Activated CD4-positive, alpha-beta T cell treated with anti-CD3 and anti-CD28 coated beads for 1 hour (primary cell): Measurements from ENCODE around the gene GOSR1.
"Not testable (repeated sequence)": the region's sequence is repeated elsewhere in the genome, so short reads cannot be mapped to it uniquely, and the experiment has no call there.

Experiments
- DNase-seq: peaks from one replicate; pipeline ENCODE4 v3.0.0-alpha.2; 2020

Gene GOSR1

DNA sequence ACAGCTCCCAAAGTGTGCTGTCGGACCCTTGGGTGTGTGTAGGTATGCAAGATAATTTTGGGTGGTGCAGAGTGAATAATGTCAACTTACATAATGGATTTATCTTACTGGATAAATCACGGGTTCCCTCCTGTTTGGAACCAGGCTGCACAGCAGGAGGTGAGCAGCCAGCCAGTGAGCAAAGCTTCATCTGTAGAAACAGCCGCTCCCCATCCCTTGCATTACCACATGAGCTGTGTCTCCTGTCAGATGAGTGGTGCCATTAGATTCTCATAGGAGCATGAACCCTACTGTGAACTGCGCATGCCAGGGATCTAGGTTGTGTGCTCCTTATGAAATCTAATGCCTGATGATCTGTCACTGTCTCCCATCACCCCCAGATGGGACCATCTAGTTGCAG is 72.0 kb downstream of the GOSR1 start:
- DNase-seq: not testable (repeated sequence)

DNA sequence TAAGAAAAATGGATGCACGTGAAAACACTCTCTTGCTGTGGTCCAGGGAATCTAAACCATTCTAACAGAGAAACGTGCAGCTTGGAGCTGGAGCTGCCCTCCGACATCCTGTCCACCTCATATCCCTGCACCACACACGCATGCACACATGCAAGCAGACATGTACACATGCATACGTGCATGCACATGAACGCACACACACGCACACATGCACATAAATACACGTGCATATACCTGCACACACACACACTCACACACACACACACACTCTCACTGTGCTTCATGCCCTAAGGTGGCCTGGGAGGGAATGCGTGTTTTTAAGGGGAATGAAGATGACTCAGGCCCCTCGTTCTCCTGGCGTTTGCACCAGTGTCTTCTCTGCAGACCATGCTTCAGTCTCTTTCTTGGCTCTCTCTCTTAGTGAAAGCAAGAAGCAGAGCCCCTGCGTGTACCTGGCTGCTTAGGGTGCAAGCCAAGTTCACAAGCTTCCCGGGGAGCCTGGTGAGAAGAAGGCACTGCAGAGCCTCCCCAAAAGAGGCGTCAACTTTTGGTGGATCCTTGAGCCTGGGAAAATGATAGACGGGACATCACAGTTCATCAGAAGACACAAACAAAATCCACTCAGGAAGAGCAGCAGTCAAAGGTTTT is 72.8 kb downstream of the GOSR1 start:
- DNase-seq: no peak

DNA sequence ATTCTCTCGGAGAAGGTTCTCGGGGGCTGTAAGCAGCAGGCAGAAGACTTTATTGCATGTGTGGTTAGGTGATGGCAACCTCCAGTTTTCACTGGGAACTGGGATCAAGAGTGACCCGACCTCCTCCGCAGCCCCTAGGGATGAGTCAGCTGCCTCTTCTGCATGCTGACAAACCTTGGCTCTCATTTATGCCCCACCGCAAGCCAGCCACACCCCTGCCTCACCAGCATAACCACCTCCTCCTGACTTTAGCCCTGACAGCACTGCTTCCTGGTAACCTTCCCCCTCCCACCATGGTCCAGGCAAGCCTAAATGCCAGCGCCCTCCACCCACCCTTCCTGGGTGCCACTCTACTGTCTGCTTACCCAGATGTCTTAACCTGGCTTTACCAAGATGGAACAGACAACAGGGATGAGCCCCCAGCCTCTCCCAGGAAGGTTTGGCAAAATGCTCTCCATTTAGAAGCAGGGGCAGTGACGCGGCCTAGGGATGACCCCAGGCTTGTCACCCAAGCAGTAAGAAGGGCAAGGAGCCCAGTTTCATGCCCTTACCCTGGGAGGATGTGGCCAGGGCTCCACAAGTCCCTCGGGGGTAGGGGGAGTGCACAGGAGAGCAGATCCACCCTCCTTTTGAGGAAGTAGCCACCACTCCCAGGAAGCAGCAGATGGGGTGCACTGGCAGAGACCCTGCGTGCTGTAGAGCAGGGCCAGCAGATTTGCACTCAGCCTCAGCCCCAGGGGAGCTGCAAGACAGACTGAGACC is 73.5 kb downstream of the GOSR1 start:
- DNase-seq: no peak

DNA sequence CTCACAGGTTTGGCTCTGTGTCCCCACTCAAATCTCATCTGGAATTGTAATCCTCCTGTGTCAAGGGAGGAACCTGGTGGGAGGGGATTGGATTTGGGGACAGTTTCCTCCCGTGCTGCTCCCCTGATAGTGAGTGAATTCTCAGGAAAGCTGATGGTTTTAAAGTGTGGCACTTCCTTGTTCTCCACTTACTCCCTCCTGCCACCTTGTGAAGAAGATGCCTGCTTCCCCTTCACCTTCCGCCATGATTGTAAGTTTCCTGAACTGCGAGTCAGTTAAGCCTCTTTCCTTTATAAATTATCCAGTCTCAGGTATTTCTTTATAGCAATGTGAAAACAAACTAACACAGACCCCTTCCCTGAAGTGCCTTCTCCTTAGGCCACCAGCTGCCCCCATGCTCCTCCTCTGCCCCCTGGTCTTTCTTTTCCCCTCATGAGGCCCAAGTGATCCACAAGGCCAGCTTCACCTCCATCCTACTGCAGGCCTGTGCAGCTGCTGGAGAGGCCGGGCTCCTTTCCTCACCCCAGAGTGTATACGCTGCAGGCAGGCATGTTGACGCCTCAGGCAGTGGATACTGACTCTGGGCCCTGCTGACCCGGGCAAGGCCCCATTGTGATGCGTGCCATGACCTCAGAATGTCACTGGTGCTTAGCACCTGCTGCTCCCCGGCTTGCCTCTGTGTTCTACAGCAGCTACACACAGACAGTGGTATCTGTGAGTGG is 74.2 kb downstream of the GOSR1 start:
- DNase-seq: not testable (repeated sequence)

DNA sequence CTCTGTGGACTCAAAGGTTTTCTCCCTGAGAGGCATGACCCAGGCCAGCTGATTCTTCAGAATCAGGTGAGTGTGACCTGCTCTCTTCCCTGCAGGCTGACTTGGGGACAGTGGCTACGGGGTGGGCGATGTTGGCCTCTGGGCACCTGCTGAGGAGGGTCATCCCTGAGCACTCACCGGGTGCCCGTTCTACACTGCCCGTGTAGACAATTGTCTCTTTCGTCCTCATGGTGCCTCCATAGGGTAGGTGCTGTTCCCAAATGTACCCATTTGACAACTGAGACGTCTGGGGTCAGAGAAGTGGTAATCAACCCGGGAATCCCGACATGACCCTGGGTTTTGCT is 74.8 kb downstream of the GOSR1 start:
- no peak for DNase-seq

DNA sequence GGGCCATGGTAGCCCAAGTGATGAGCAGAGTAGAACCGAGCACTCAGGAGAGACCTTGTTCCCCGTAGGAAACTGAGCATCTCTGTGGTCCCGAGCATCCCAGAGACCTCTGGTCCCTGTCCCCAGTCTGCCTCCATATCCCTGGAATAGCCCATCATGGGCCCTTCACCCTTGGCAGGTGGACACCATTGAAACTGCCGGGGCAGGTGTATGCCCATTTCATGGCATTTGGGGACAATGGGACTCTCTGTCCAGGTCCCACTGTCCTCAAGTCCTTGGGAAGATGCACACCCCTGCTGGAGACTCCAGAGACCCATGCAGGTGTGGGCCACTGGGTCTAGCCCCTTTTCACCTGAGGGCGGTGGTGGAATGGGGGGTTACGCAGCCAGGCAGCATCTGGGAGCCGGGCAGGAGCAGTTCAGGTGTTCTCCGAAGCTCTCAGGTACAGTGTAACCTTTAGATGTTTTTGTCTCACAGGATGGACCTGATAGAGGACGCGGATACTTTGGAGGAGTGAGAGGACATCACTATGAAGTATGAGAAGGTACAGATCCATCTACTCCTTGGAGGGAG is 75.9 kb downstream of the GOSR1 start:
- DNase-seq: no peak

DNA sequence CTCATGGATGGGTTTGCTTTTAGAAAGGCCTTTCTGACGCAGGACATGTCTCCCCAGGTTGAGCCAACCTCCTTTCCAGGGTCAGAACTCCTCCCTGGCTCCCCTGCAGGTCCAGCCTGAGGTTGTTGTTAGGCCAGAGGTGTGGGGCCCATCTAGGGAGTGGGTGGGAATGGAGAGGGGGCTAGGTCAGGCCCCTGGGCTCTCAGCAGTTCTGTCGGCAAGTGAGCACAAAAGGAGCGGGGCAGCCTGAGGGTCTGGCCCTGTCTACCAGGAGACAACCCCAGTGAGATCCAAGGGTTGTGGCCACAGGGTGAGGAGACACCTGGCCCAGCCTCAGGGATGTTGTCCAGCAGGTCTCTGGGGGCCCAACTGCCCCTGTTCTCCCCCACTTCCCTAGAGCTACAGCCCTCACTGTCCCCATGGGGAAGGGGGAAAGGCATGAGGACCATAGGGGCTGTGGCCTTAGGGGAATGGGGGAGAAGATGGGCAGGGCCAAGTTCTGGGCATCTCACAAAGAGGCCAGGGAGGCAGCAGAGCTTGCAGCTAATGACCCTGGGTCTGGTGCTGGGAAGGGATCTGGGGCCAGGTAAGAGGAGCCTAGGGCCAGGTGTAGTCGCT is 76.7 kb downstream of the GOSR1 start:
- not testable (repeated sequence) for DNase-seq

DNA sequence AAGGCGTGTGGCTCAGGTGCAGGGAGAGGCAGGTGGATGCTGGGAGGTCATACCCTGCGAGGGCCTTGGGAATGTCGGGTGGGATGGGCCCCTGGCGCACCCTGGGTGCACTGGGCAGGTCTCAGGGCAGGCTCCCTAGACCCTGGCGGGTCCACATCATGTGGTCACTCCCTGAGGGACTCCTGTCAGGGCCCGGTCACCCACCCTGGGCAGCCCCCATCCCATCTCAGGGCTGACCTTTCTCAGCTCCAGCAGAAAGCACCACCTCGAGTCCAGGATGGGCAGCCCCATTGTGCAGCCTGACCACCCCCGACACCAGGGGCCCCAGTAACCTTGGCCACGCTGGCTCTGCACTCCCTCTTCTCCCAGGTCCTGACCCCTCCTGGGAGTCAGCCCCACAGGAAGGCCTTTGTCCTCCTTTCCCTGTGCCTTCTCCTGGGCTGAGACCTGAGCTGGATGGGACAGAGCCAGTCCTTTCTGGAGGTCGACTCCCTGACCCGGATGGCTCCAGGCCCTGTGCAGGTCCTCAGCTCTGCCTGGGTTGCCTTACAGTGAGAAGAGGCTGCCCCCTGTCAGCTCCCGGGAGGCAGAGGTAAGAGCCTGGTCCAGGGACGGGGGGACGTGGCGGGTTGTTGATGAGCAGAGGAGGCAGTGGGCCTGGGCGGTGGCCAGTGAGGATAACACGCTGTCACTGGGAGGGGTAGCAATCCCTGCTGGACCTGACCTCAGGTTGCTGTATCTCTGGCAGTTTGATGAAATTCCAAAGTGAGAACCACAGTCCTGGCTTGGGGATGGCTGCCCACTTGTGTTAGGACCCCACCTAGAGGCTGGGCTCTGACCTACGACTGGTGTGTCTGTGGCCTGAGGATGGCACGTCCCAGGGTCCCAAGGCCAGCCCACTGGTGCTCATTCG is 77.9 kb downstream of the GOSR1 start:
- DNase-seq: no peak

DNA sequence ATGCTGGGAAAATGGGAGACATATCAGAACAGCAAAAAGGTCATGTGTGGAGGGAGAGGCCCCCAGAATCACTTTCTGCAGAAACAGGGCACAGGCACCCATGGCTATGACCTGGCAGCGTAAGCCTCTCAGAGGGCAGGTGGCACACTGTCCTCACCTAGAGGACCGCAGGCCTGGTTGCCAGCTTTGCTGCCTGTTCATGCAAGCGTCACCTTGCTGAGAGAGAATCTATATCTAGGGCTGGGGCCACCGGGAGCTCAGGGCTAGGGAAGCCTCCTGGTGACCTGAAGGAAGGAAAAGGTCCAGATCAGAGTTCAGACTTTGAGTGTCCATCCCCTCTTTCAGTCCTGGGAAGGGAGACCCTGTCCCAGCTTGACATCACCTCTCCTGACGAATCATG is 78.7 kb downstream of the GOSR1 start:
- DNase-seq: no peak

DNA sequence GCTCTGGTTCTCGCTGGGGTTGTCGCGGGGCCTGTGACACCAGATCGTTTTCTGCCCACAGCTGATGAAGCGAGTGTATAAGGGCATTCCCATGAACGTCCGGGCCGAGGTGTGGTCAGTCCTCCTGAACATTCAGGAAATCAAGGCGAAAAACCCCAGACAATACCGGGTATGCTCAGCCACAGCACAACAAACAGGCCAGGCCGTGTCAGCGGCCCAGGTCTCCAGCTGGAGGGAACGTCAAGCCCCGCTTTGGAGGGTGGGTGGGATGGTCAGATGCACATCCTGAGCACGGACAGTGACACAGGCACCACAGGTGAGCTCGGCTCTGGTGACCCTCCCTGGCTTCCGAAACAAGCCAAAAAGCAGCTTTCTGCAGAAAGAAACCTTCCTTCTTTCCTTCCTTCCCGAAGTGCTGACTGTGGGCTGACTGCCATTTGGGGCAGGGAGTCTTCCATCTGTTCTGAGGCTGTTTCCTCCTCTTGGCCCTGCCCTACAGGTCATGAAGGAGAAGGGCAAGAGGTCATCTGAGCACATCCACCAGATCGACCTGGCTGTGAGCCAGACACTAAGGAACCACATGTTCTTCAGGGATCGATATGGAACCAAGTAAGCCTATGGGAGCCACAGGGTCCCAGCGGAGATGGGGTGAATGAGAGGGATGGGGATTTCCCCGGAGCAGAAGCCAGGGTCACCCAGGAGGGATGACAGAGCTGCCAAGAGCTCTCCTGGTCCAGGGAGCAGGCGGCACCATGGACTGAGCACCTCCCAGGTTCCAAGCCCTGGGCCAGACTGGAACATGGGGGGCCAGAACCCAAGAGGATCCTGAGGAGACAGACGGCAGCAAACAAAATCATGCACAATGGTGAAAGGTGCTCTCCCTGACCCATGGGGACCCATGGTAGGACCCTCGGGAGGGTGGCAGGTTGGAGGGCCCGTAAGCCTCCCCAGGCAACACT is 79.4 kb downstream of the GOSR1 start:
- no peak for DNase-seq

DNA sequence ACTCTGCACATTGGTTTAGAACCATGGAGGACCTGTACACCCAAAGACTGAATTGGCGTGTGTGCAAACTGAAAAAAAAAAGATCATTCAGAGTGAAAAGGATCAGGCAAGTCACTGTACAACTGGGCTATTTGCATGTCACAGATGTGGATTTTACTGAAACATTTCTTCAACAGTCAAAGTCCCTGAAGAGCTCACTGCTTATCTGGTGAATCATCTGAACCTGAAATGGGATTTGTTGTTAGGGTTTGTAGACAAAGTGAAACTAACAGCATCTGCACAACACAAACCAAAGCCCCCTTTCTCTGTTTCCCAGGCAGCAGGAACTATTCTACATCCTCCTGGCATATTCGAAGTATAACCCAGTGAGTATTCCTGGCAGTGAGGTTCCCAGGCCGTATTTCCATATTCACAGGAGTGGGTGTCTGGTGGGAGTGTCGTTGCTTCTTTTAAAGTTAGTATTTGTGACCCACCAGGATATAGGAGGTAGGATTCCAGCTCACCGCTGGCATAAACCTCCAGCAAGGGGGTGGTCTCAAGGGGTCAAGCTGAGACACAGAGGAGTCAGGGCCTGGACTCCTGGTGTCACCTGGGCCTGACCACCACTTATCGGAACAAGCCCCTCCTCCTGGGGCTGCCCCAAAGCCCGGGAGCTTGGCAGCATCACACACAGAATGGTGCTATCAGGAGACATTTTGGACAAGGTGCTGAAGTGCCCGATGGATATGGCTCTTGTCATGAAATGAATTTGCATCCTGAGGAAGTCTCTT is 80.9 kb downstream of the GOSR1 start:
- DNase-seq: no peak

DNA sequence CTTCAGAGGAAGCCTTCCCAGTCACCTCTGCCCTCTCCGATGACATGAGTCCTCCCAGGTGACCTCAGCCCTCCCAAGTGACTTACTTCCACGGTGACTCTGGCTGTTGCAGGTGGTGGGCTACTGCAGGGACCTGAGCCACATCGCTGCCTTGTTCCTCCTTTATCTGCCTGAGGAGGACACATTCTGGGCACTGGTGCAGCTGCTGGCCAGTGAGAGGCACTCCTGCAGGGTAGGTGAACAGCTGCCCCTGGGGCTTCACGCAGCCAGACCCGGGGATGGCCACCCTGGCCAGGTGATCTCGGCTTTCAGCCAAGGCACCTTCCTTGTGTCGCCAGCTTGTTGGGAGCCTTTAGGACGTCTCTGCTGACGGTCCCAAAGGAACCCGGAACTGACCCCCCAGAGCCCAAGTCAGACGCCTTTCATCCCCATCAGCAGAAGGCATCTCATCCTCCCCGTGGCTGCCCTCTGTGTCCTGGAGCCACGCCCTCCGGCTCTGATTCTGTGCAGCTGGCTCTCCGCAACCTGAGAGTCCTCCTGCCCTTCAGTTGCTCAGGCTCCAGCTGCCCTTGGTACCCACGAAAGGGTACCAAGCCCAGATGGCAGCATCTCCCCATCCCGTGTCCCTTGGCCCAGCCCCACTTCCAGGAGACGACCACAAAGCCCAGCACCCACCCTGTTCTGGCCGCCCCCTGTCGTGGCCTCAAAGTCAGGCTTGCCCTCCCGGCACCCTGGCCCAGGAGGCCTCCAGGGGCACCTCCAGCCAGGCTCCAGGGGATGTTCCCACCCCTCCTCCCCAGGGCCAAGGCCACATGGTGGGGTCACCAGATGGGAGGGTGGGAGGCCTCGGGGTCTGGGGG is 81.7 kb downstream of the GOSR1 start:
- no peak for DNase-seq

DNA sequence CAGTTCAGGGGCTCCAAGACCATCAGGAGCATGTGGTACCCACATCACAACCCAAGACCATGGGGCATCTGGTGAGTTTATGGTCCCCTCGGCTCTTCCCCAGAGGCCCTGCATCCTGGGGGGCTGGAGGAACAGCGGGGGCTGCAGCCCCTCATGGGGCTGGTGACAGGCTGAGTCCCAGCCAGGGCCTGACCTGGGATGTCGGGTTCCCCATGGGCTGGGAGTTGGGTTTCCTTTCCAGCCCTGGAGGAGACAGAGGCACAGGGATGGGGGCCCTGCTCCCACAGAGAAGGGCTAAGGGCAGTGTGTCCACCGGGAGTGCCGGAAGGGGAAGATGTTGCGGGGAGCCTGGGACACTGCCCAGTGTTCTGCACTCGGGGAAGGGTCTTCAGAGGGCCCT is 82.4 kb downstream of the GOSR1 start:
- DNase-seq: no peak

DNA sequence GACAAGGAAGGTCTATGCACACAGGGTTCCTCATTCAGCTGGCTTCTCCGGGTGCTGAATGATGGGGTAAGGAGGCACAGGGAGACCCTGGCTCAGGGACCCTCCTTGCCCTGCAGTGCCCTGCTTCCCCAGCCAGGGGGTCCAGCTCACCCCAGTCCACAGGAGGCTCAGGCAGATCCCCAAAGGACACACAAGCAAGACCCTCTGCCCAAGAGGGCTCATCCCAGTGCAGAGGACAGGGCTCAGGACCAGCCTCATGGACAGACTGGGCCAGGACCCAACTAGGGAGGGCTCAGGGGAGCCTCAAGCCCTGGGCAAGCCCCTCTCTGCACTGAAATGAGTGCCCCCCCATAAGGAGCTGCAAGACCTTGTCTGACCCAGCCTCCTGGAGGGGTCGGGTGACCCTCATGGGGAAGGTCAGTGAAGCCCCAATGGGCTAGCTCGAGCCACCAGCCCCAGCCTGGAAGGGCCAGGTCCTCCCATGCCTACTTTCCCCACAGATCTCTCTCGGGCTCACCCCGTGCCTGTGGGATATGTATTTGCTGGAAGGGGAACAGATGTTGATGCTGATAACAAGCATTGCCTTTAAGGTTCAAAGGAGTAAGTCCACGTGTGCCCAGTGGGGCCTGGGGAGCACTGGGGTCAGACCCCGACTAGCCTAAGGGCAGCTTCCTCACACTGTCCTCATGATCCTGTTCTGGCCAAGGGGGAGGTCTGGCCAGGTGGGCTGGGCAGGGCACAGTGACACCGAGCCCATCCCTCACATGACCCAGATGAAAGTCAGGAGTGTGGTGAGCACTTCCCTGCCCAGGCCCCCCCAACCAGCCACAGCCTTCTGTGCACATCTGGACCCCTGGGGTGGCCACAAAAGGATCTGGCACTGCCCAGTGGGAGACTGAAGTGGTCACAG is 83.2 kb downstream of the GOSR1 start:
- DNase-seq: not testable (repeated sequence)

DNA sequence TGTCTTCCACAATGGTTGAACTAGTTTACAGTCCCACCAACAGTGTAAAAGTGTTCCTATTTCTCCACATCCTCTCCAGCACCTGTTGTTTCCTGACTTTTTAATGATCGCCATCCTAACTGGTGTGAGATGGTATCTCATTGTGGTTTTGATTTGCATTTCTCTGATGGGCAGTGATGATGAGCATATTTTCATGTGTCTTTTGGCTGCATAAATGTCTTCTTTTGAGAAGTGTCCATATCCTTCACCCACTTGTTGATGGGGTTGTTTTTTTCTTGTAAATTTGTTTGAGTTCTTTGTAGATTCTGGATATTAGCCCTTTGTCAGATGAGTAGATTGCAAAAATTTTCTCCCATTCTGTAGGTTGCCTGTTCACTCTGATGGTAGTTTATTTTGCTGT is 84.6 kb downstream of the GOSR1 start:
- DNase-seq: not testable (repeated sequence)

DNA sequence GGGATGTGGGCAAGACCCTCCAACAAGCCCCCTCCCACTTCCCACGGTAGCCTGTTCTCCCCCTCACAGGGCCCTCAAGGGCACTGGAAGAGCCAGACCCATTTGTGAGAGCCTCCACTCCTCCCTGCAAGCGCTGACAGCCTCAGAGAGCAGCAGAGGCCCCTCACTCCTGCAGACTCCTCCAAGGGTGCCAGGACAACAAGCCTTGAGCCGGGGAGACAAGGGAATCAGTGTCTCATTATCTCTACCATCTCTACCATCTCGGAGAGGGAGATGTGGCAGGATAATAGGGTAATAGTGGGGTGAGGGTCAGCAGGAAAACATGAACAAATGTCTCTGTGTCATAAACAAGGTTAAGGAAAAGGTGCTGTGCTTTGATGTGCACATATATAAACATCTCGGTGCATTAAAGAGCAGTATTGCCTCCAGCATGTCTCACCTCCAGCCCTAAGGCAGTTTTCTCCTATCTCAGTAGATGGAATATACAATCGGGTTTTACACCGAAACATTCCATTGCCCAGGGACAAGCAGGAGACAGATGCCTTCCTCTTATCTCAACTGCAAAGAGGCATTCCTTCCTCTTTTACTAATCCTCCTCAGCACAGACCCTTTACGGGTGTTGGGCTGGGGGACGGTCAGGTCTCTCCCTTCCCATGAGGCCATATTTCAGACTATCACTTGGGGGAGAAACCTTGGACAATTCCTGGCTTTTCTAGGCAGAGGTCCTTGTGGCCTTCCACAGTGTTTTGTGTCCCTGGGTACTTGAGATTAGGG is 86.1 kb downstream of the GOSR1 start:
- DNase-seq: not testable (repeated sequence)

DNA sequence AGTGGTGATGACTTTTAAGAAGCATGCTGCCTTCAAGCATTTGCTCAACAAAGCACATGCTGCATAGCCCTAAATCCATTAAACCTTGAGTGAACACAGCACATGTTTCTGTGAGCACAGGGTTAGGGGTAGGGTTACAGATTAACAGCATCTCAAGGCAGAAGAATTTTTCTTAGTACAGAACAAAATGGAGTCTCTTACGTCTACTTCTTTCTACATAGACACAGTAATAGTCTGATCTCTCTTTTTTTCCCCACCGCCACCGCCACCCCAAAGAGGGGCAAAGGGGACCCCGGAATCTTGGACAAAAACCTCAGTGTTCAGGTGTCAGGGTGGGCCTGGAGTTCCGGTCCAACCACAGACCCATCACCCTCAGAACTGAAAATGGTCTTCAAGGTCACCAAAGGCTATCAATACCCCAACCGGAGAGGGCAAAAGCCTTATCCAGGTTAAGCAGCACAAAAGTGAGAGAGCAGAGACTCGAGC is 86.7 kb downstream of the GOSR1 start:
- DNase-seq: not testable (repeated sequence)
